Adrenal gland (tissue), 12 donors: ENCODE results near the gene MAJIN. TPM values are rescaled to one million over a fixed set of nuclear protein-coding genes. Genes with fewer than 3 reads are reported as not detected.

Experiments
- DNase-seq, 7 donors: peaks; one replicate each; pipeline ENCODE4 v3.0.0-alpha.2; 2019 to 2020
- H3K27ac ChIP-seq, 5 donors: fragments of 200-600 bp; sonication (generic) in 4 of 5; 1 replicate in 3 of 5; 2 replicates in 2 of 5; pipeline versions ENCODE4 v1.5.1 to v1.8.0; 2016 to 2020; ENCODE audit warnings: mild to moderate bottlenecking in 1 of 5
- H3K27me3 ChIP-seq: fragments of 200-600 bp; 2 replicates; pipeline ENCODE4 v1.8.0; 2021
- H3K36me3 ChIP-seq, 2 donors: fragments of 200-600 bp; replicated peaks in 1 of 2; 1 replicate in 1 of 2; 2 replicates in 1 of 2; pipeline versions ENCODE4 v1.5.1 to v1.8.0; 2018 to 2022
- H3K4me1 ChIP-seq, 2 donors: fragments of 200-600 bp; replicated peaks in 1 of 2; 1 replicate in 1 of 2; 2 replicates in 1 of 2; pipeline versions ENCODE4 v1.5.1 to v1.8.0; 2018 to 2021
- H3K4me3 ChIP-seq, 4 donors: fragments of 200-600 bp; sonication (generic) in 3 of 4; one replicate each; pipeline ENCODE4 v1.5.1; 2016 to 2018
- H3K9me3 ChIP-seq, 3 donors: fragments of 200-600 bp; sonication (generic) in 1 of 3; replicated peaks in 1 of 3; 1 replicate in 2 of 3; 2 replicates in 1 of 3; pipeline versions ENCODE4 v1.5.1 to v1.8.0; 2016 to 2021
- POLR2A ChIP-seq, 2 donors: fragments of 450-650 bp; IDR thresholded peaks; one replicate each; pipeline ENCODE4 v1.6.1; 2017; ENCODE audit warnings: antibody characterized with exemption in 2 of 2, mild to moderate bottlenecking in 2 of 2, moderate library complexity in 1 of 2
- WGBS, 4 donors: extraction: QIAGEN DNeasy Blood & Tissue Kit in 2 of 4; methylation state at CpG; one replicate each; pipeline versions ENCODE4 v1.1.5 to v1.1.7; 2013 to 2017; 5-methylcytosine and 5-hydroxymethylcytosine counted together
- intact Hi-C, 2 donors: fragments of 100-400 bp; cut with DNase I; formaldehyde crosslinking; loops; one replicate each; pipeline versions ENCODE4 v1.14.1 to v1.15.0; 2022 to 2023
- polyA plus RNA-seq, 3 donors: library from polyadenylated mRNA; stranded (reverse); fragments of 200-250 nt in 2 of 3; fragments of 350-450 nt in 1 of 3; fragmentation: Illumina TruSeq in 1 of 3; extraction: RNeasy Lipid Tissue Mini Kit (QIAGEN cat#74804) in 1 of 3; gene quantifications; one replicate each; pipeline ENCODE4 v1.2.3, GENCODE V29; 2013 to 2014
- total RNA-seq, 9 donors: library from RNA; depleted of rRNA in 4 of 9; stranded (reverse); fragments of >200 nt in 4 of 9; fragments of 120-200 nt in 1 of 9; fragmentation: NEBNext Ultra II Directional in 1 of 9; extraction: Animal tissue kit (Norgen Biotek cat#: 25700) in 1 of 9; gene quantifications; one replicate each; pipeline versions ENCODE4 v1.1.0 to v1.2.4, GENCODE V29; 2013 to 2023
- TF ChIP-seq, protein P1 (sequence below), 6 experiments: fragments of 450-650 bp in 4 of 6; fragments of 200-600 bp in 2 of 6; sonication (generic) in 1 of 6; IDR thresholded peaks; 1 replicate in 5 of 6; 2 replicates in 1 of 6; pipeline versions ENCODE4 v1.5.1 to v1.8.0; 2016 to 2021; ENCODE audit warnings: antibody characterized with exemption in 6 of 6, mild to moderate bottlenecking in 2 of 6, moderate library complexity in 1 of 6
- donor health status: healthy with polysubstance abuse.
- donor health status: Bipolar disorder and iron deficiency.
- donor health status: DM: yes; HTN: yes; CAD: no.
- donor health status: DM: no; HTN: no; CAD: no.
- donor health status: DM: no; HTN: no; CAD: no.
- donor health status: DM: yes; HTN: yes; CAD: no.

MAJIN gene
- total and polyA plus RNA-seq, 12 donors: 0.24 to 0.29 TPM; not detected in 10

GRCh38 chr11:64902102-64902900 is 69.6 kb downstream of the MAJIN start:
- Histone ChIP-seq H3K4me1 (no peaks in the 10 kb centered on the region), H3K4me3 (no peak overlapping the region), H3K9me3 (no peaks in the 10 kb centered on the region), H3K36me3 (peaks cover 0 to 85% of the 10 kb centered on the region in 2 donors), H3K27me3 (no peaks in the 10 kb centered on the region), H3K27ac (no peak overlapping the region)
- intact Hi-C loops: no loop called here
- 91 to 92% (median 91%) methylated on average over 23 to 30 of the region's 30 CpGs for WGBS, 4 donors
- no peak for DNase-seq
- TF ChIP-seq POLR2A (IDR thresholded peaks at IDR 0.05): no peak
- TF ChIP-seq, protein P1, sequence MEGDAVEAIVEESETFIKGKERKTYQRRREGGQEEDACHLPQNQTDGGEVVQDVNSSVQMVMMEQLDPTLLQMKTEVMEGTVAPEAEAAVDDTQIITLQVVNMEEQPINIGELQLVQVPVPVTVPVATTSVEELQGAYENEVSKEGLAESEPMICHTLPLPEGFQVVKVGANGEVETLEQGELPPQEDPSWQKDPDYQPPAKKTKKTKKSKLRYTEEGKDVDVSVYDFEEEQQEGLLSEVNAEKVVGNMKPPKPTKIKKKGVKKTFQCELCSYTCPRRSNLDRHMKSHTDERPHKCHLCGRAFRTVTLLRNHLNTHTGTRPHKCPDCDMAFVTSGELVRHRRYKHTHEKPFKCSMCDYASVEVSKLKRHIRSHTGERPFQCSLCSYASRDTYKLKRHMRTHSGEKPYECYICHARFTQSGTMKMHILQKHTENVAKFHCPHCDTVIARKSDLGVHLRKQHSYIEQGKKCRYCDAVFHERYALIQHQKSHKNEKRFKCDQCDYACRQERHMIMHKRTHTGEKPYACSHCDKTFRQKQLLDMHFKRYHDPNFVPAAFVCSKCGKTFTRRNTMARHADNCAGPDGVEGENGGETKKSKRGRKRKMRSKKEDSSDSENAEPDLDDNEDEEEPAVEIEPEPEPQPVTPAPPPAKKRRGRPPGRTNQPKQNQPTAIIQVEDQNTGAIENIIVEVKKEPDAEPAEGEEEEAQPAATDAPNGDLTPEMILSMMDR (IDR thresholded peaks at IDR 0.05): no peak

DNA sequence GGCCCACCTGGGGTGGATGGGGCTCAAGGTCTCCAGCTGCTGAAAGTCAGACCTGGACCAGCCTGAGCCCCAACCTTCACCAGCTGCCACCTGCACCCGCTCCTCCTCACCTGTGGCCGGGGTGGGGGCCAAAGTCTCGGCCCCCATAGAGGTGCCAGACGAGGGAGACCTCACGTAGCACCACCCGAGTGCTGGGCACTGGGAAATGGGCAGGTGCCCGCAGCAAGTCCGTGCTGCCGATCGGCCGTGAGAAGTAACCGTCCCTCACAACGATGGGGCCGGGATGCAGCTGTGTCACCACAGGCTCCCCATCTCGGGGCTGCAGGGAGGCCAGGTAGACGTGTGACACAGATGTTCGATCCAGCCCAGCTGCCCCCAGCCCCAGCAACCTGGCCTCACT is 71.1 kb downstream of the MAJIN start:
- Histone ChIP-seq H3K27me3 (no peaks in the 10 kb centered on the region), H3K9me3 (no peaks in the 10 kb centered on the region), H3K4me1 (no peaks in the 10 kb centered on the region), H3K27ac (no peak overlapping the region), H3K36me3 (peaks cover 0 to 83% of the 10 kb centered on the region in 2 donors), H3K4me3 (no peak overlapping the region)
- 93 to 98% (median 95%) methylated on average over 5 to 17 of the region's 17 CpGs for WGBS, 4 donors
- intact Hi-C loops: no loop called here
- TF ChIP-seq, protein P1 (IDR thresholded peaks at IDR 0.05): no peak
- no peak for DNase-seq

GRCh38 chr11:64900263-64900678 is 71.6 kb downstream of the MAJIN start:
- WGBS, 4 donors: 79 to 84% (median 82%) methylated on average over 14 of the region's 14 CpGs
- Histone ChIP-seq H3K27me3 (no peaks in the 10 kb centered on the region), H3K27ac (no peak overlapping the region), H3K9me3 (no peaks in the 10 kb centered on the region), H3K4me1 (no peaks in the 10 kb centered on the region), H3K4me3 (no peak overlapping the region), H3K36me3 (peaks cover 0 to 78% of the 10 kb centered on the region in 2 donors)
- intact Hi-C loops: no loop called here
- DNase-seq: peak in 2 of 7 donors; percentile 45 to 54
- TF ChIP-seq, protein P1 (IDR thresholded peaks at IDR 0.05): no peak
- no peak for TF ChIP-seq POLR2A (IDR thresholded peaks at IDR 0.05)

DNA sequence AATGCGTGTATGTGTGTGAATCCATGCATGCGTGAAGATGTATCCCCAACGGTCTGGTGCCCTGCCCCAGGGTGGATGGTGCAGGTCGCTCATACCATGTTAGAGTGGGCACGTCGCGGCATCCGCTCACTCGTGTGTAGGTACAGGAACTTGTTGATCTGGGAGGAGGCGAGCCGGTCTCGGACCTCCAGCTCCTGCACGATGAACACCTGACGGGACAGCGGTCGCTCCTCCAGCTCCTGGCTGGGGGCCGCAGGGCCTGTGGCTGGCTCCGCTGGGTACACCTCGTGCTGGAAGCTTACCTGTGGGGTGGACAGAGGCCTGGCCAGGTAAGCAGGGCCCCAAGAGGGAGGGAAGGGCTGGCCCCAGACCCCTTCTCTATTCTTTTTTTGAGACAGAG is 73.4 kb downstream of the MAJIN start:
- H3K4me1 ChIP-seq: peaks cover 0 to 6% of the 10 kb centered on the region in 2 donors
- intact Hi-C loops: no loop called here
- H3K4me3 ChIP-seq: no peak overlapping the region
- TF ChIP-seq POLR2A (IDR thresholded peaks at IDR 0.05): no peak
- TF ChIP-seq, protein P1 (IDR thresholded peaks at IDR 0.05): no peak
- no peak for DNase-seq
- H3K36me3 ChIP-seq: peaks cover 0 to 67% of the 10 kb centered on the region in 2 donors
- no peaks in the 10 kb centered on the region for H3K9me3 ChIP-seq
- 95 to 96% (median 95%) methylated on average over 9 to 19 of the region's 19 CpGs for WGBS, 4 donors
- H3K27ac ChIP-seq: no peak overlapping the region
- no peaks in the 10 kb centered on the region for H3K27me3 ChIP-seq
